ENCODE results near the gene GAL3ST2. TPM values are rescaled to one million over a fixed set of nuclear protein-coding genes. Genes with fewer than 3 reads are reported as not detected.
"Not testable (repeated sequence)": the region's sequence is repeated elsewhere in the genome, so short reads cannot be mapped to it uniquely, and the experiment has no call there.

Gene GAL3ST2
- total RNA-seq, 1 experiment from 2014 or later, result 6.8 TPM

DNA sequence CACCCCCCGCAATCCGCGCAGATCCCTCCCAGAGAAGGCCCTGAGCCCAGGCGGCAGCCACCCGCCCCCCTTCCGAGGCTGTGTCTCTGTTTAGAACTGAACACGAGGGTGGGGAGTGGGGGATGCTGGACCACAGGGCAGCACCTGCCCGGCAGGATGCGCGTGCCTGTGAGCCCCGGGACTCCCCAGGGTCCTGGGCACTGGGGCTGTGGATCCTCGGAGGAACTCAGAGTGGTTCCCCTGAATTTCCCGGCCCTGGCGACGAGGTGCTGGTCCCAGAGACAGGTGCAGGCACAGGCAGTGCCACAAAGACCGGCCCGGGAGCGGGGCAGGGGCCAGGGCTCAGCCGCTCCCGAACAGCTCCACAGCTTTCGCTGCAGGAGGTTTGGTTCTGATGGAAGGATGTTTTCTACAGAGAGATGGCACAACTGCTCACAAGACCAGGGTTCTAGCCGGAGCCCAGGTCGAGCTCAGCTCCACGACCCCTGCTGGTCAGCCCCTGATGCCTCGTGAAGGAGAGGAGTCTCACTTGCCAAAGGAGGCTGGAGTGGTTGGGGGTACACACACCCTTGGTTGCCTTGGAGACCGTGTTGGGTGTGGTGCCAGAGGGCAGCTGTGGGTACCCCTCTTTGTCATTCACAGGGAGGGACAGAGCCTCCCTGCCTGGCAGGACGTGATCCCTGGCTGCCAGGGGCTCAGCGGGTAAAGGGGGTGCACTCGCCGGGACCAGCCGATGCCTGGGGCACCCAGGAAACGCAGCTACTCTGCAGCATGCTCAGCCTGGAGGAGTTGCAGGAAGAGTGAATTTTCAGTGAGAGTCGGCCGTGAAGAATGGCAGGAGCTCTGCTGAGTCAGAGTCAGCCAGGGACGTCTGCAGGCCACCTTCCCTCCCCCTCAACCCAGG, 28.0 kb downstream of the GAL3ST2 start:
- Mint-ChIP-seq H3K36me3 (ENCODE audit: insufficient read depth, unreplicated experiment) (no peaks in the 10 kb centered on the region), H3K4me3 (ENCODE audit: unreplicated experiment) (no peak overlapping the region), H3K9me3 (ENCODE audit: unreplicated experiment) (no peaks in the 10 kb centered on the region), H3K27ac (ENCODE audit: unreplicated experiment) (no peak overlapping the region), H3K4me1 (ENCODE audit: low read depth, unreplicated experiment) (no peaks in the 10 kb centered on the region), H3K27me3 (ENCODE audit: insufficient read depth, unreplicated experiment) (no peaks in the 10 kb centered on the region)
- no TSS peak for BruUV-seq (replicated peaks)
- ChIA-PET CTCF (no interaction called here), POLR2A (no interaction called here)
- no peak overlapping the region for H3K4me3 ChIP-seq (ENCODE audit: low read depth, low read length)
- TF ChIP-seq, protein P1, sequence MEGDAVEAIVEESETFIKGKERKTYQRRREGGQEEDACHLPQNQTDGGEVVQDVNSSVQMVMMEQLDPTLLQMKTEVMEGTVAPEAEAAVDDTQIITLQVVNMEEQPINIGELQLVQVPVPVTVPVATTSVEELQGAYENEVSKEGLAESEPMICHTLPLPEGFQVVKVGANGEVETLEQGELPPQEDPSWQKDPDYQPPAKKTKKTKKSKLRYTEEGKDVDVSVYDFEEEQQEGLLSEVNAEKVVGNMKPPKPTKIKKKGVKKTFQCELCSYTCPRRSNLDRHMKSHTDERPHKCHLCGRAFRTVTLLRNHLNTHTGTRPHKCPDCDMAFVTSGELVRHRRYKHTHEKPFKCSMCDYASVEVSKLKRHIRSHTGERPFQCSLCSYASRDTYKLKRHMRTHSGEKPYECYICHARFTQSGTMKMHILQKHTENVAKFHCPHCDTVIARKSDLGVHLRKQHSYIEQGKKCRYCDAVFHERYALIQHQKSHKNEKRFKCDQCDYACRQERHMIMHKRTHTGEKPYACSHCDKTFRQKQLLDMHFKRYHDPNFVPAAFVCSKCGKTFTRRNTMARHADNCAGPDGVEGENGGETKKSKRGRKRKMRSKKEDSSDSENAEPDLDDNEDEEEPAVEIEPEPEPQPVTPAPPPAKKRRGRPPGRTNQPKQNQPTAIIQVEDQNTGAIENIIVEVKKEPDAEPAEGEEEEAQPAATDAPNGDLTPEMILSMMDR (IDR thresholded peaks at IDR 0.05; ENCODE audit: insufficient read depth in 1 of 2, low read depth in 1 of 2, low read length in 1 of 2, severe bottlenecking in 1 of 2, unreplicated experiment in 1 of 2), result no peak
- DNase-seq, result no peak
- H3K27me3 ChIP-seq (replicated peaks; ENCODE audit: control insufficient read depth, insufficient read depth, low read length), result no peaks in the 10 kb centered on the region
- H3K36me3 ChIP-seq (ENCODE audit: control insufficient read depth, insufficient read depth, low read length), result no peaks in the 10 kb centered on the region
- no peaks in the 10 kb centered on the region for H3K4me1 ChIP-seq
- intact Hi-C loops (cut with micrococcal nuclease; ENCODE audit: unreplicated experiment), result no loop called here
- H3K9me3 ChIP-seq, result no peaks in the 10 kb centered on the region

DNA sequence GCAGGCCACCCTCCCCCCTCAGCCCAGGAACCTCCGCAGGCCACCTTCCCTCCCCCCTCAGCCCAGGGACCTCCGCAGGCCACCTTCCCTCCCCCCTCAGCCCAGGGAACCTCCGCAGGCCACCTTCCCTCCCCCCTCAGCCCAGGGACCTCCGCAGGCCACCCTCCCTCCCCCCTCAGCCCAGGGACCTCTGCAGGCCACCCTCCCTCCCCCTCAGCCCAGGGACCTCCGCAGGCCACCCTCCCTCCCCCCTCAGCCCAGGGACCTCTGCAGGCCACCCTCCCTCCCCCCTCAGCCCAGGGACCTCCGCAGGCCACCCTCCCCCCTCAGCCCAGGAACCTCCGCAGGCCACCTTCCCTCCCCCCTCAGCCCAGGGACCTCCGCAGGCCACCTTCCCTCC, 29.6 kb downstream of the GAL3ST2 start:
- H3K4me1 ChIP-seq; H3K36me3 Mint-ChIP-seq (ENCODE audit: insufficient read depth, unreplicated experiment); H3K9me3 ChIP-seq; intact Hi-C loops (cut with micrococcal nuclease; ENCODE audit: unreplicated experiment); H3K4me1 Mint-ChIP-seq (ENCODE audit: low read depth, unreplicated experiment); CTCF ChIA-PET; H3K27me3 Mint-ChIP-seq (ENCODE audit: insufficient read depth, unreplicated experiment); H3K27me3 ChIP-seq (replicated peaks; ENCODE audit: control insufficient read depth, insufficient read depth, low read length); H3K36me3 ChIP-seq (ENCODE audit: control insufficient read depth, insufficient read depth, low read length); H3K4me3 ChIP-seq (ENCODE audit: low read depth, low read length); POLR2A ChIA-PET; DNase-seq; BruUV-seq (replicated peaks); H3K27ac Mint-ChIP-seq (ENCODE audit: unreplicated experiment); H3K4me3 Mint-ChIP-seq (ENCODE audit: unreplicated experiment); H3K9me3 Mint-ChIP-seq (ENCODE audit: unreplicated experiment): not testable (repeated sequence)

DNA sequence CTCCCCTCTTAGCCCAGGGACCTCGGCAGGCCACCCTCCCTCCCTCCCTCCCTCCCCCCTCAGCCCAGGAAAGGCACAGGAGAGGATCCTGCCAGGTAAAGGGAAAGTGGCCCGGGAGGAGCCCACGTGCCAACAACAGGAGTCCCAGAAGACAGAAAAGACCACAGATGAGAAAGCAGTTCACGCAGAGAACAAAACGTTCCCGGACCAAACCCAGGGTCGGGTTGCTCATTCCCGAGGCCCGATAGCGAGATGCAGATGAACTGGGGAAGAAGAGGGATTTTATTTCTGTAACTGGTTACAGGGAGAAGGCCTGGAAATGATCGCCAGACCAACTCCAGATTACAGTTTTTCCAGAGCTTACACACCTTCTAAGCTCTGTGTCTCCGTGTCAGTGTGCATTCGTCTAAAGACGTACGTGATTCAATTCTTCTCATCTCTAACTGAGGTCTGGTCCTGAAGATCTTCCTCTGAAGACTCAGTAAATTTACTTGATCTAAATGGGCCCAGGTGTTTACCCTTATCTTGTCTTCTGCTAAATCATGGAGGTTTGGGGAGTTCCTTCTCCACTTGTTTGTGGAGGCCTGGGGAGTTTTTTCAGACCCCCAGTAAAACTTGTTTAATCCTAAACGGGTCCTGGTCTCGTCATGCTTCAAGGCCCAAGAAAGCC, 31.6 kb downstream of the GAL3ST2 start:
- Mint-ChIP-seq H3K27ac (ENCODE audit: unreplicated experiment) (no peak overlapping the region), H3K9me3 (ENCODE audit: unreplicated experiment) (no peaks in the 10 kb centered on the region), H3K4me1 (ENCODE audit: low read depth, unreplicated experiment) (no peaks in the 10 kb centered on the region), H3K36me3 (ENCODE audit: insufficient read depth, unreplicated experiment) (no peaks in the 10 kb centered on the region), H3K4me3 (ENCODE audit: unreplicated experiment) (no peak overlapping the region), H3K27me3 (ENCODE audit: insufficient read depth, unreplicated experiment) (no peaks in the 10 kb centered on the region)
- Histone ChIP-seq H3K36me3 (ENCODE audit: control insufficient read depth, insufficient read depth, low read length) (no peaks in the 10 kb centered on the region), H3K27me3 (replicated peaks; ENCODE audit: control insufficient read depth, insufficient read depth, low read length) (no peaks in the 10 kb centered on the region), H3K4me3 (ENCODE audit: low read depth, low read length) (no peak overlapping the region), H3K4me1 (no peaks in the 10 kb centered on the region), H3K9me3 (no peaks in the 10 kb centered on the region)
- TF ChIP-seq, protein P1 (IDR thresholded peaks at IDR 0.05; ENCODE audit: insufficient read depth in 1 of 2, low read depth in 1 of 2, low read length in 1 of 2, severe bottlenecking in 1 of 2, unreplicated experiment in 1 of 2), result no peak
- no peak for DNase-seq
- ChIA-PET POLR2A (no interaction called here), CTCF (interaction anchor here (0.9 kb wide), 1 partner anchor 70 kb away, joined by 3 read pairs; no protein-coding TSS in a partner anchor)
- no TSS peak for BruUV-seq (replicated peaks)
- intact Hi-C loops (cut with micrococcal nuclease; ENCODE audit: unreplicated experiment), result no loop called here

Measured in Caco-2 (cell line).